ENCODE data around the gene ACAN. TPM values are rescaled to one million over a fixed set of nuclear protein-coding genes. Genes with fewer than 3 reads are reported as not detected.

The ACAN gene
- total RNA-seq, 1 experiment from 2014 or later = 1.4 TPM

DNA sequence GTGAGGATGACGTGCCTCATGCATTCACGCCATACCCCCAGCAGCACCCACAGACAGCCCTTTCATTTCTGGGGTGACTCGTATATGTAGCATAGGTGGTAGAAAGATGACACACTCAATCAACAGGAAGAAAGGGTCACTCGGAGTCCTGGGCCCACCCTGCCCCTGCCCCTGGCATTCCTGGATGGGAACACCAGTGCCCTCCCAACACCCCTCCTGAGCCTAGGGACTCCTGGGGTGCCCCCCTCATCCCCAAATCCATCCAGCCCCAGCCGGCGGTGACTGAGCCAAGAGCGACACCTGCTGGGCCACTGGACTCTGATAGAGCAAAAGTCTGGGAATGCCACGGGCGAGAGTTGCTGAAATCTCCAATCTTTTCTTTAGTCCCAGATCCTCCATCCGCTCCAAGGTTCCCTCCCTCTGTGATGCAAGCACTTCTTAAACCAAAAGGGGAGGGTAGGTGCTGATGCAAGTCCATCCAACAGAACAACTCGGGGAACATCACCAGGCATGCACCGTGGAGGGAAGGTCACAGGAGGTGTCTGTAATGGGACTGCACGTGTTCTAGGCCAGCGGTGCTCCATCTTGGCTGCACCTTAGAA is 31.1 kb downstream of the ACAN start:
- H3K4me3 Mint-ChIP-seq = no peak overlapping the region
- H3K36me3 Mint-ChIP-seq = no peaks in the 10 kb centered on the region
- H3K4me1 Mint-ChIP-seq = no peaks in the 10 kb centered on the region
- POLR2A ChIA-PET = no interaction called here
- H3K27ac Mint-ChIP-seq = no peak overlapping the region
- CTCF ChIA-PET = interaction anchor here (0.9 to 3.5 kb wide), 4 partner anchors 65 to 196 kb away, joined by 3 to 21 read pairs (median 4); partner anchors contain the start of gene ISG20
- H3K27me3 Mint-ChIP-seq (ENCODE audit: low read depth) = no peaks in the 10 kb centered on the region
- peak; percentile 79 for ATAC-seq
- DNase-seq (ENCODE audit: low spot score) = peak; percentile 77
- no peaks in the 10 kb centered on the region for H3K9me3 Mint-ChIP-seq
- TF ChIP-seq, protein P1, sequence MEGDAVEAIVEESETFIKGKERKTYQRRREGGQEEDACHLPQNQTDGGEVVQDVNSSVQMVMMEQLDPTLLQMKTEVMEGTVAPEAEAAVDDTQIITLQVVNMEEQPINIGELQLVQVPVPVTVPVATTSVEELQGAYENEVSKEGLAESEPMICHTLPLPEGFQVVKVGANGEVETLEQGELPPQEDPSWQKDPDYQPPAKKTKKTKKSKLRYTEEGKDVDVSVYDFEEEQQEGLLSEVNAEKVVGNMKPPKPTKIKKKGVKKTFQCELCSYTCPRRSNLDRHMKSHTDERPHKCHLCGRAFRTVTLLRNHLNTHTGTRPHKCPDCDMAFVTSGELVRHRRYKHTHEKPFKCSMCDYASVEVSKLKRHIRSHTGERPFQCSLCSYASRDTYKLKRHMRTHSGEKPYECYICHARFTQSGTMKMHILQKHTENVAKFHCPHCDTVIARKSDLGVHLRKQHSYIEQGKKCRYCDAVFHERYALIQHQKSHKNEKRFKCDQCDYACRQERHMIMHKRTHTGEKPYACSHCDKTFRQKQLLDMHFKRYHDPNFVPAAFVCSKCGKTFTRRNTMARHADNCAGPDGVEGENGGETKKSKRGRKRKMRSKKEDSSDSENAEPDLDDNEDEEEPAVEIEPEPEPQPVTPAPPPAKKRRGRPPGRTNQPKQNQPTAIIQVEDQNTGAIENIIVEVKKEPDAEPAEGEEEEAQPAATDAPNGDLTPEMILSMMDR (IDR thresholded peaks at IDR 0.05) = peak; percentile 53
- TF ChIP-seq ZNF263 (CRISPR knock-in tag; IDR thresholded peaks at IDR 0.05; ENCODE audit: low read depth) = peak; percentile 58; the same call in 1 of the 2 replicates
- TF ChIP-seq, protein P2, sequence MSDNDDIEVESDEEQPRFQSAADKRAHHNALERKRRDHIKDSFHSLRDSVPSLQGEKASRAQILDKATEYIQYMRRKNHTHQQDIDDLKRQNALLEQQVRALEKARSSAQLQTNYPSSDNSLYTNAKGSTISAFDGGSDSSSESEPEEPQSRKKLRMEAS (CRISPR knock-in tag; IDR thresholded peaks at IDR 0.05) = 0 out of 2 replicates have a peak, but pooled peaks have one; percentile 26
- TF ChIP-seq, protein P3, sequence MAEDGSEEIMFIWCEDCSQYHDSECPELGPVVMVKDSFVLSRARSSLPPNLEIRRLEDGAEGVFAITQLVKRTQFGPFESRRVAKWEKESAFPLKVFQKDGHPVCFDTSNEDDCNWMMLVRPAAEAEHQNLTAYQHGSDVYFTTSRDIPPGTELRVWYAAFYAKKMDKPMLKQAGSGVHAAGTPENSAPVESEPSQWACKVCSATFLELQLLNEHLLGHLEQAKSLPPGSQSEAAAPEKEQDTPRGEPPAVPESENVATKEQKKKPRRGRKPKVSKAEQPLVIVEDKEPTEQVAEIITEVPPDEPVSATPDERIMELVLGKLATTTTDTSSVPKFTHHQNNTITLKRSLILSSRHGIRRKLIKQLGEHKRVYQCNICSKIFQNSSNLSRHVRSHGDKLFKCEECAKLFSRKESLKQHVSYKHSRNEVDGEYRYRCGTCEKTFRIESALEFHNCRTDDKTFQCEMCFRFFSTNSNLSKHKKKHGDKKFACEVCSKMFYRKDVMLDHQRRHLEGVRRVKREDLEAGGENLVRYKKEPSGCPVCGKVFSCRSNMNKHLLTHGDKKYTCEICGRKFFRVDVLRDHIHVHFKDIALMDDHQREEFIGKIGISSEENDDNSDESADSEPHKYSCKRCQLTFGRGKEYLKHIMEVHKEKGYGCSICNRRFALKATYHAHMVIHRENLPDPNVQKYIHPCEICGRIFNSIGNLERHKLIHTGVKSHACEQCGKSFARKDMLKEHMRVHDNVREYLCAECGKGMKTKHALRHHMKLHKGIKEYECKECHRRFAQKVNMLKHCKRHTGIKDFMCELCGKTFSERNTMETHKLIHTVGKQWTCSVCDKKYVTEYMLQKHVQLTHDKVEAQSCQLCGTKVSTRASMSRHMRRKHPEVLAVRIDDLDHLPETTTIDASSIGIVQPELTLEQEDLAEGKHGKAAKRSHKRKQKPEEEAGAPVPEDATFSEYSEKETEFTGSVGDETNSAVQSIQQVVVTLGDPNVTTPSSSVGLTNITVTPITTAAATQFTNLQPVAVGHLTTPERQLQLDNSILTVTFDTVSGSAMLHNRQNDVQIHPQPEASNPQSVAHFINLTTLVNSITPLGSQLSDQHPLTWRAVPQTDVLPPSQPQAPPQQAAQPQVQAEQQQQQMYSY (CRISPR knock-in tag; IDR thresholded peaks at IDR 0.05) = no peak

DNA sequence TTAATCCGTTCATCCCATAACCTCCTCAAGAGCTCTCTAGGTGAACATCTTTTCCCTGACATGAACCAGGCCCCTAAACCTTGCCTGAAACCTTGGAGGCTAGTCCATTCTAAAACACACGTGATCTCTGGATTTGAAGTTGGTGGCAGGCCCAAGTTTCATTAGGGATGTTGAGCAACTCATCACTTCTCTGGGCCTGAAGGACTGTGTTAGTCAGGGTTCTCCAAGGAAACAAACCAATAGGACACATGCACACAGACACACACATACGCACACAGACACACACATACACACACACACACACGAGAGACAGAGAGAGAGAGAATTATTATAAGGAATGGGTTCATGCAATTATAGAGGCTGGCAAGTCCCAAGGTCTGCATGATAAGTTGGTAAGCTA is 31.9 kb downstream of the ACAN start:
- ChIA-PET CTCF (interaction anchor here (0.9 to 3.5 kb wide), 3 partner anchors 134 to 197 kb away, joined by 4 to 21 read pairs (median 4); partner anchors contain the start of gene ISG20), POLR2A (no interaction called here)
- TF ChIP-seq, protein P4, sequence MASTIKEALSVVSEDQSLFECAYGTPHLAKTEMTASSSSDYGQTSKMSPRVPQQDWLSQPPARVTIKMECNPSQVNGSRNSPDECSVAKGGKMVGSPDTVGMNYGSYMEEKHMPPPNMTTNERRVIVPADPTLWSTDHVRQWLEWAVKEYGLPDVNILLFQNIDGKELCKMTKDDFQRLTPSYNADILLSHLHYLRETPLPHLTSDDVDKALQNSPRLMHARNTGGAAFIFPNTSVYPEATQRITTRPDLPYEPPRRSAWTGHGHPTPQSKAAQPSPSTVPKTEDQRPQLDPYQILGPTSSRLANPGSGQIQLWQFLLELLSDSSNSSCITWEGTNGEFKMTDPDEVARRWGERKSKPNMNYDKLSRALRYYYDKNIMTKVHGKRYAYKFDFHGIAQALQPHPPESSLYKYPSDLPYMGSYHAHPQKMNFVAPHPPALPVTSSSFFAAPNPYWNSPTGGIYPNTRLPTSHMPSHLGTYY (CRISPR knock-in tag; IDR thresholded peaks at IDR 0.05) = no peak
- TF ChIP-seq, protein P5, sequence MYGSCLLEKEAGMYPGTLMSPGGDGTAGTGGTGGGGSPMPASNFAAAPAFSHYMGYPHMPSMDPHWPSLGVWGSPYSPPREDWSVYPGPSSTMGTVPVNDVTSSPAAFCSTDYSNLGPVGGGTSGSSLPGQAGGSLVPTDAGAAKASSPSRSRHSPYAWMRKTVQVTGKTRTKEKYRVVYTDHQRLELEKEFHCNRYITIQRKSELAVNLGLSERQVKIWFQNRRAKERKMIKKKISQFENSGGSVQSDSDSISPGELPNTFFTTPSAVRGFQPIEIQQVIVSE (CRISPR knock-in tag; IDR thresholded peaks at IDR 0.05; ENCODE audit: borderline replicate concordance) = no peak
- no peak for TF ChIP-seq KAT7 (CRISPR knock-in tag; IDR thresholded peaks at IDR 0.05; ENCODE audit: borderline replicate concordance)
- TF ChIP-seq, protein P6, sequence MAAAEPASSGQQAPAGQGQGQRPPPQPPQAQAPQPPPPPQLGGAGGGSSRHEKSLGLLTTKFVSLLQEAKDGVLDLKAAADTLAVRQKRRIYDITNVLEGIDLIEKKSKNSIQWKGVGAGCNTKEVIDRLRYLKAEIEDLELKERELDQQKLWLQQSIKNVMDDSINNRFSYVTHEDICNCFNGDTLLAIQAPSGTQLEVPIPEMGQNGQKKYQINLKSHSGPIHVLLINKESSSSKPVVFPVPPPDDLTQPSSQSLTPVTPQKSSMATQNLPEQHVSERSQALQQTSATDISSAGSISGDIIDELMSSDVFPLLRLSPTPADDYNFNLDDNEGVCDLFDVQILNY (CRISPR knock-in tag; IDR thresholded peaks at IDR 0.05) = no peak
- TF ChIP-seq FOXJ3 (CRISPR knock-in tag; IDR thresholded peaks at IDR 0.05; ENCODE audit: borderline replicate concordance) = no peak
- TF ChIP-seq ZNF416 (CRISPR knock-in tag; IDR thresholded peaks at IDR 0.05) = no peak
- TF ChIP-seq OVOL2 (CRISPR knock-in tag; IDR thresholded peaks at IDR 0.05; ENCODE audit: borderline replicate concordance) = no peak
- no peak for TF ChIP-seq FOXP1 (CRISPR knock-in tag; IDR thresholded peaks at IDR 0.05; ENCODE audit: borderline replicate concordance)
- TF ChIP-seq, protein P7, sequence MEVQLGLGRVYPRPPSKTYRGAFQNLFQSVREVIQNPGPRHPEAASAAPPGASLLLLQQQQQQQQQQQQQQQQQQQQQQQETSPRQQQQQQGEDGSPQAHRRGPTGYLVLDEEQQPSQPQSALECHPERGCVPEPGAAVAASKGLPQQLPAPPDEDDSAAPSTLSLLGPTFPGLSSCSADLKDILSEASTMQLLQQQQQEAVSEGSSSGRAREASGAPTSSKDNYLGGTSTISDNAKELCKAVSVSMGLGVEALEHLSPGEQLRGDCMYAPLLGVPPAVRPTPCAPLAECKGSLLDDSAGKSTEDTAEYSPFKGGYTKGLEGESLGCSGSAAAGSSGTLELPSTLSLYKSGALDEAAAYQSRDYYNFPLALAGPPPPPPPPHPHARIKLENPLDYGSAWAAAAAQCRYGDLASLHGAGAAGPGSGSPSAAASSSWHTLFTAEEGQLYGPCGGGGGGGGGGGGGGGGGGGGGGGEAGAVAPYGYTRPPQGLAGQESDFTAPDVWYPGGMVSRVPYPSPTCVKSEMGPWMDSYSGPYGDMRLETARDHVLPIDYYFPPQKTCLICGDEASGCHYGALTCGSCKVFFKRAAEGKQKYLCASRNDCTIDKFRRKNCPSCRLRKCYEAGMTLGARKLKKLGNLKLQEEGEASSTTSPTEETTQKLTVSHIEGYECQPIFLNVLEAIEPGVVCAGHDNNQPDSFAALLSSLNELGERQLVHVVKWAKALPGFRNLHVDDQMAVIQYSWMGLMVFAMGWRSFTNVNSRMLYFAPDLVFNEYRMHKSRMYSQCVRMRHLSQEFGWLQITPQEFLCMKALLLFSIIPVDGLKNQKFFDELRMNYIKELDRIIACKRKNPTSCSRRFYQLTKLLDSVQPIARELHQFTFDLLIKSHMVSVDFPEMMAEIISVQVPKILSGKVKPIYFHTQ (CRISPR knock-in tag; IDR thresholded peaks at IDR 0.05) = no peak
- no peak for TF ChIP-seq GRHL2 (CRISPR knock-in tag; IDR thresholded peaks at IDR 0.05; ENCODE audit: insufficient replicate concordance, severe bottlenecking)
- no peak for TF ChIP-seq SOX15 (CRISPR knock-in tag; IDR thresholded peaks at IDR 0.05)
- TF ChIP-seq HMGA2 (CRISPR knock-in tag; IDR thresholded peaks at IDR 0.05) = no peak
- TF ChIP-seq NR2C2 (CRISPR knock-in tag; IDR thresholded peaks at IDR 0.05) = no peak
- no peak for TF ChIP-seq ZNF219 (CRISPR knock-in tag; IDR thresholded peaks at IDR 0.05; ENCODE audit: borderline replicate concordance)
- Mint-ChIP-seq H3K27me3 (ENCODE audit: low read depth) (no peaks in the 10 kb centered on the region), H3K4me3 (no peak overlapping the region), H3K36me3 (no peaks in the 10 kb centered on the region), H3K27ac (no peak overlapping the region; the same call in 1 of the 2 replicates), H3K9me3 (no peaks in the 10 kb centered on the region), H3K4me1 (no peaks in the 10 kb centered on the region)
- DNase-seq (ENCODE audit: low spot score) (no peak), ATAC-seq (no peak)

All from WTC11 (cell line).